HCT116 (cell line): ENCODE results near the gene ANXA10. TPM values are rescaled to one million over a fixed set of nuclear protein-coding genes. Genes with fewer than 3 reads are reported as not detected.

ENCODE experiments used
- ATAC-seq: fragments of 200-7000 bp; cut with Tn5 transposase; 2 replicates; pipeline ENCODE4 v1.9.1; 2020; ENCODE audit warnings: mild to moderate bottlenecking, moderate library complexity
- BruUV-seq: library from RNA; stranded (reverse); fragments of 400-500 nt; replicated peaks from 2 replicates; lab custom pipeline; 2021; lab: Mats Ljungman, UMichigan
- CTCF ChIA-PET: fragments of 300-600 bp; sonication (Branson Sonifier 250); formaldehyde crosslinking; loops from one replicate; lab custom pipeline; 2021; ENCODE audit warnings: antibody characterized with exemption; lab: Charles Lee
- POLR2A ChIA-PET: fragments of 300-600, 350-600 bp; sonication (Branson Sonifier 250); formaldehyde crosslinking; loops from one replicate; lab custom pipeline; 2021; ENCODE audit warnings: antibody characterized with exemption; lab: Charles Lee
- RAD21 ChIA-PET, 2 experiments: fragments of 300-600 bp; sonication (Branson Sonifier 250); formaldehyde crosslinking; loops; one replicate each; lab custom pipeline; 2023; ENCODE audit warnings: low total read pairs in 2 of 2; ENCODE audit not compliant: uncharacterized antibody in 2 of 2, unreplicated experiment in 2 of 2, low non-redundant PET in 1 of 2; lab: Charles Lee
- DNase-seq: peaks from one replicate; pipeline ENCODE4 v3.0.0-alpha.2; 2010; ENCODE audit warnings: low read depth, low spot score
- H2AFZ ChIP-seq: fragments of 200-600 bp; shearing (Covaris generic), sonication (generic); 2 replicates; pipeline ENCODE4 v1.6.1; 2017; ENCODE audit warnings: low read depth, mixed run types, mixed read lengths, antibody characterized with exemption, low read length; ENCODE audit not compliant: poor library complexity, severe bottlenecking
- H3K27ac ChIP-seq: 2 replicates; pipeline ENCODE4 v1.5.1; 2012; ENCODE audit warnings: low read depth, low read length
- H3K27me3 ChIP-seq: fragments of 200-600 bp; sonication (generic); 2 replicates; pipeline ENCODE4 v1.6.1; 2016; ENCODE audit warnings: mixed run types, low read length, mixed read lengths; ENCODE audit not compliant: insufficient read depth
- H3K36me3 ChIP-seq, 2 experiments: fragments of 200-500 bp in 1 of 2; fragments of 200-600 bp in 1 of 2; sonication (Bioruptor generic) in 1 of 2; sonication (generic) in 1 of 2; 2 replicates each; pipeline versions ENCODE4 v1.5.1 to v1.6.1; 2014 to 2016; ENCODE audit warnings: low read length in 2 of 2, inconsistent platforms in 1 of 2, mixed read lengths in 1 of 2, mixed run types in 1 of 2; ENCODE audit not compliant: insufficient read depth in 2 of 2, control insufficient read depth in 1 of 2
- H3K4me1 ChIP-seq, 2 experiments: fragments of 200-600 bp in 1 of 2; sonication (generic) in 1 of 2; 2 replicates each; pipeline versions ENCODE4 v1.5.1 to v1.6.1; 2012 to 2017; ENCODE audit warnings: low read length in 2 of 2, inconsistent platforms in 1 of 2, mild to moderate bottlenecking in 1 of 2, mixed read lengths in 1 of 2, mixed run types in 1 of 2, moderate library complexity in 1 of 2; ENCODE audit not compliant: insufficient read depth in 2 of 2, control insufficient read depth in 1 of 2
- H3K4me2 ChIP-seq: fragments of 200-600 bp; sonication (generic); 2 replicates; pipeline ENCODE4 v1.6.1; 2017; ENCODE audit warnings: mixed run types, low read length, mixed read lengths
- H3K4me3 ChIP-seq, 2 experiments: fragments of 200-600 bp in 1 of 2; sonication (generic) in 1 of 2; replicated peaks in 1 of 2; 2 replicates each; pipeline ENCODE4 v1.5.1; 2011 to 2016; ENCODE audit warnings: low read length in 2 of 2, control low read depth in 1 of 2, low read depth in 1 of 2, mild to moderate bottlenecking in 1 of 2, mixed read lengths in 1 of 2, mixed run types in 1 of 2
- H3K79me2 ChIP-seq: fragments of 200-600 bp; sonication (generic); 2 replicates; pipeline ENCODE4 v1.6.1; 2017; ENCODE audit warnings: mild to moderate bottlenecking, mixed run types, low read length, moderate library complexity, mixed read lengths; ENCODE audit not compliant: insufficient read depth
- H3K9ac ChIP-seq: fragments of 200-600 bp; sonication (generic); 2 replicates; pipeline ENCODE4 v1.6.1; 2016; ENCODE audit warnings: low read length, mixed read lengths
- H3K9me2 ChIP-seq: fragments of 200-600 bp; sonication (generic), shearing (Covaris generic); 2 replicates; pipeline ENCODE4 v1.6.1; 2017; ENCODE audit warnings: mixed run types, mild to moderate bottlenecking, moderate library complexity; ENCODE audit not compliant: insufficient read depth
- H3K9me3 ChIP-seq, 2 experiments: fragments of 200-500 bp in 1 of 2; fragments of 200-600 bp in 1 of 2; sonication (Bioruptor generic) in 1 of 2; sonication (generic) in 1 of 2; 2 replicates each; pipeline ENCODE4 v1.6.1; 2014 to 2017; ENCODE audit warnings: low read length in 2 of 2, mixed read lengths in 2 of 2, inconsistent platforms in 1 of 2, low read depth in 1 of 2, mild to moderate bottlenecking in 1 of 2, mixed run types in 1 of 2, moderate library complexity in 1 of 2; ENCODE audit not compliant: control insufficient read depth in 1 of 2, insufficient read depth in 1 of 2
- H4K20me1 ChIP-seq: fragments of 200-600 bp; sonication (generic), shearing (Covaris generic); 2 replicates; pipeline ENCODE4 v1.6.1; 2017; ENCODE audit warnings: mixed run types, mild to moderate bottlenecking, moderate library complexity; ENCODE audit not compliant: insufficient read depth
- ATF3 ChIP-seq: IDR thresholded peaks from 2 replicates; pipeline ENCODE4 v1.6.1; 2012
- CBX3 ChIP-seq: IDR thresholded peaks from 2 replicates; pipeline ENCODE4 v1.6.1; 2012; ENCODE audit warnings: low read depth
- ELF1 ChIP-seq: IDR thresholded peaks from 2 replicates; pipeline ENCODE4 v1.6.1; 2012; ENCODE audit warnings: low read depth, borderline replicate concordance
- FOSL1 ChIP-seq: IDR thresholded peaks from 2 replicates; pipeline ENCODE4 v1.6.1; 2012; ENCODE audit warnings: low read depth
- JUND ChIP-seq: IDR thresholded peaks from 2 replicates; pipeline ENCODE4 v1.6.1; 2012
- MAX ChIP-seq: IDR thresholded peaks from 2 replicates; pipeline ENCODE4 v1.6.1; 2012
- POLR2A ChIP-seq: IDR thresholded peaks from 2 replicates; pipeline ENCODE4 v1.7.0; 2011; ENCODE audit warnings: borderline replicate concordance; ENCODE audit not compliant: insufficient read depth, insufficient read length; ENCODE audit errors: extremely low read depth
- POLR2AphosphoS5 ChIP-seq: IDR thresholded peaks from 2 replicates; pipeline ENCODE4 v1.6.1; 2011; ENCODE audit warnings: mild to moderate bottlenecking, low read depth, low read length, moderate library complexity
- RAD21 ChIP-seq: IDR thresholded peaks from 2 replicates; pipeline ENCODE4 v1.6.1; 2012; ENCODE audit warnings: low read depth, mild to moderate bottlenecking
- SIN3A ChIP-seq: IDR thresholded peaks from 2 replicates; pipeline ENCODE4 v1.6.1; 2012; ENCODE audit warnings: low read depth
- TCF7L2 ChIP-seq: IDR thresholded peaks from 2 replicates; pipeline ENCODE4 v1.7.0; 2011; ENCODE audit warnings: borderline replicate concordance, inconsistent platforms; ENCODE audit not compliant: insufficient read depth, insufficient read length; ENCODE audit errors: extremely low read depth
- YY1 ChIP-seq: IDR thresholded peaks from 2 replicates; pipeline ENCODE4 v1.6.1; 2011; ENCODE audit warnings: low read length, low read depth, moderate library complexity, mild to moderate bottlenecking; ENCODE audit not compliant: insufficient replicate concordance; ENCODE audit errors: extremely low read depth
- ZBTB33 ChIP-seq: IDR thresholded peaks from 2 replicates; pipeline ENCODE4 v1.6.1; 2011; ENCODE audit warnings: mild to moderate bottlenecking, low read length, moderate library complexity; ENCODE audit not compliant: insufficient replicate concordance; ENCODE audit errors: extremely low read depth
- ZNF274 ChIP-seq: fragments of 200-500 bp; sonication (Bioruptor generic); IDR thresholded peaks from 2 replicates; pipeline ENCODE4 v1.6.1; 2014; ENCODE audit warnings: mild to moderate bottlenecking, low read depth, low read length, inconsistent platforms
- intact Hi-C: fragments of 100-400 bp; cut with micrococcal nuclease; formaldehyde crosslinking; loops from 2 replicates; pipeline ENCODE4 v1.10.0; 2022
- total RNA-seq: library from RNA; stranded (reverse); gene quantifications from one replicate; pipeline ENCODE4 v1.2.1, GENCODE V29; 2021; ENCODE audit not compliant: unreplicated experiment
- TF ChIP-seq, protein P1 (sequence below), 3 experiments: fragments of 200-600 bp in 1 of 3; sonication (generic) in 1 of 3; IDR thresholded peaks in 2 of 3; conservative IDR thresholded peaks in 1 of 3; 2 replicates each; pipeline ENCODE4 v1.5.1; 2012 to 2017; ENCODE audit warnings: low read depth in 2 of 3, low read length in 2 of 3, antibody characterized with exemption in 1 of 3, borderline replicate concordance in 1 of 3, control low read depth in 1 of 3, mild to moderate bottlenecking in 1 of 3, mixed read lengths in 1 of 3, mixed run types in 1 of 3, moderate library complexity in 1 of 3; ENCODE audit not compliant: insufficient read depth in 1 of 3
- TF ChIP-seq, protein P2 (sequence below): IDR thresholded peaks from 2 replicates; pipeline ENCODE4 v1.6.1; 2012; ENCODE audit warnings: low read depth

Gene ANXA10
- total RNA-seq, 1 experiment from 2014 or later, result 15.1 TPM

GRCh38 chr4:168124008-168124641 lies 31.8 kb downstream of the ANXA10 start:
- ChIA-PET CTCF (no interaction called here), RAD21 (no interaction called here), POLR2A (no interaction called here)
- ATAC-seq, result no peak
- H3K4me1 ChIP-seq, result peaks cover 7 to 10% of the 10 kb centered on the region in 2 experiments; a peak in 2 of 4 replicates
- intact Hi-C loops, result no loop called here
- H3K9ac ChIP-seq, result no peak overlapping the region
- TF ChIP-seq POLR2A (no peak), CBX3 (no peak), RAD21 (no peak), ZBTB33 (no peak), SIN3A (no peak), MAX (no peak), JUND (no peak), YY1 (no peak), TCF7L2 (no peak), ZNF274 (no peak), FOSL1 (no peak), ATF3 (no peak), POLR2AphosphoS5 (no peak), ELF1 (no peak)
- TF ChIP-seq, protein P1, sequence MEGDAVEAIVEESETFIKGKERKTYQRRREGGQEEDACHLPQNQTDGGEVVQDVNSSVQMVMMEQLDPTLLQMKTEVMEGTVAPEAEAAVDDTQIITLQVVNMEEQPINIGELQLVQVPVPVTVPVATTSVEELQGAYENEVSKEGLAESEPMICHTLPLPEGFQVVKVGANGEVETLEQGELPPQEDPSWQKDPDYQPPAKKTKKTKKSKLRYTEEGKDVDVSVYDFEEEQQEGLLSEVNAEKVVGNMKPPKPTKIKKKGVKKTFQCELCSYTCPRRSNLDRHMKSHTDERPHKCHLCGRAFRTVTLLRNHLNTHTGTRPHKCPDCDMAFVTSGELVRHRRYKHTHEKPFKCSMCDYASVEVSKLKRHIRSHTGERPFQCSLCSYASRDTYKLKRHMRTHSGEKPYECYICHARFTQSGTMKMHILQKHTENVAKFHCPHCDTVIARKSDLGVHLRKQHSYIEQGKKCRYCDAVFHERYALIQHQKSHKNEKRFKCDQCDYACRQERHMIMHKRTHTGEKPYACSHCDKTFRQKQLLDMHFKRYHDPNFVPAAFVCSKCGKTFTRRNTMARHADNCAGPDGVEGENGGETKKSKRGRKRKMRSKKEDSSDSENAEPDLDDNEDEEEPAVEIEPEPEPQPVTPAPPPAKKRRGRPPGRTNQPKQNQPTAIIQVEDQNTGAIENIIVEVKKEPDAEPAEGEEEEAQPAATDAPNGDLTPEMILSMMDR (IDR thresholded peaks at IDR 0.05 in 2 of 3, conservative IDR thresholded peaks at IDR 0.05 in 1 of 3; ENCODE audit: borderline replicate concordance in 1 of 3, insufficient read depth in 1 of 3, low read depth in 2 of 3, low read length in 2 of 3), result no peak
- TF ChIP-seq, protein P2, sequence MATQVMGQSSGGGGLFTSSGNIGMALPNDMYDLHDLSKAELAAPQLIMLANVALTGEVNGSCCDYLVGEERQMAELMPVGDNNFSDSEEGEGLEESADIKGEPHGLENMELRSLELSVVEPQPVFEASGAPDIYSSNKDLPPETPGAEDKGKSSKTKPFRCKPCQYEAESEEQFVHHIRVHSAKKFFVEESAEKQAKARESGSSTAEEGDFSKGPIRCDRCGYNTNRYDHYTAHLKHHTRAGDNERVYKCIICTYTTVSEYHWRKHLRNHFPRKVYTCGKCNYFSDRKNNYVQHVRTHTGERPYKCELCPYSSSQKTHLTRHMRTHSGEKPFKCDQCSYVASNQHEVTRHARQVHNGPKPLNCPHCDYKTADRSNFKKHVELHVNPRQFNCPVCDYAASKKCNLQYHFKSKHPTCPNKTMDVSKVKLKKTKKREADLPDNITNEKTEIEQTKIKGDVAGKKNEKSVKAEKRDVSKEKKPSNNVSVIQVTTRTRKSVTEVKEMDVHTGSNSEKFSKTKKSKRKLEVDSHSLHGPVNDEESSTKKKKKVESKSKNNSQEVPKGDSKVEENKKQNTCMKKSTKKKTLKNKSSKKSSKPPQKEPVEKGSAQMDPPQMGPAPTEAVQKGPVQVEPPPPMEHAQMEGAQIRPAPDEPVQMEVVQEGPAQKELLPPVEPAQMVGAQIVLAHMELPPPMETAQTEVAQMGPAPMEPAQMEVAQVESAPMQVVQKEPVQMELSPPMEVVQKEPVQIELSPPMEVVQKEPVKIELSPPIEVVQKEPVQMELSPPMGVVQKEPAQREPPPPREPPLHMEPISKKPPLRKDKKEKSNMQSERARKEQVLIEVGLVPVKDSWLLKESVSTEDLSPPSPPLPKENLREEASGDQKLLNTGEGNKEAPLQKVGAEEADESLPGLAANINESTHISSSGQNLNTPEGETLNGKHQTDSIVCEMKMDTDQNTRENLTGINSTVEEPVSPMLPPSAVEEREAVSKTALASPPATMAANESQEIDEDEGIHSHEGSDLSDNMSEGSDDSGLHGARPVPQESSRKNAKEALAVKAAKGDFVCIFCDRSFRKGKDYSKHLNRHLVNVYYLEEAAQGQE, result no peak
- H3K4me2 ChIP-seq, result no peak overlapping the region
- H3K79me2 ChIP-seq, result no peaks in the 10 kb centered on the region
- H3K36me3 ChIP-seq, result no peaks in the 10 kb centered on the region
- H3K27me3 ChIP-seq, result no peaks in the 10 kb centered on the region
- peak overlapping the region; percentile 72; the same call in 1 of the 2 replicates for H3K27ac ChIP-seq
- H3K9me3 ChIP-seq, result no peaks in the 10 kb centered on the region
- H3K4me3 ChIP-seq, result no peak overlapping the region
- no peaks in the 10 kb centered on the region for H4K20me1 ChIP-seq
- H2AFZ ChIP-seq, result no peak overlapping the region
- DNase-seq, result no peak
- H3K9me2 ChIP-seq, result no peaks in the 10 kb centered on the region
- BruUV-seq, result no TSS peak
